ENCODE results near the gene HLCS.

The HLCS gene

DNA sequence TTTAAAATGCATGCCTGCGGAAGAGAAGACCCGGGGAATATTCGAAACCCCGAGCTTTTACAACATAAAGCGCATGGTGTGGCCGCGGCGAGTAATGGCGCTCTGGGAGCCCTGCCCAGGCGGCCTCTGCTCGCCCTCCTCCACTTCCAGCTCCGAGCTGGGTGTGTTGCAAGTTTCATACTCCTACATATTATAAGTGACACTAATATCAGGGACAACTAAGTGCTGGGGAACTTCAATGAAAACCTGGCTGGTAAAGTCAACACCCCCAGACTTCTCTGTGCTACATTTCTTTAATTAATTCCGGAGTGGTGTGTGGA is 255.8 kb downstream of the HLCS start:
- H3K79me2 ChIP-seq (ENCODE audit: insufficient read depth, low read length) = no peaks in the 10 kb centered on the region
- TF ChIP-seq EZH2phosphoT487 (IDR thresholded peaks at IDR 0.05; ENCODE audit: borderline replicate concordance) = no peak
- TF ChIP-seq, protein P1, sequence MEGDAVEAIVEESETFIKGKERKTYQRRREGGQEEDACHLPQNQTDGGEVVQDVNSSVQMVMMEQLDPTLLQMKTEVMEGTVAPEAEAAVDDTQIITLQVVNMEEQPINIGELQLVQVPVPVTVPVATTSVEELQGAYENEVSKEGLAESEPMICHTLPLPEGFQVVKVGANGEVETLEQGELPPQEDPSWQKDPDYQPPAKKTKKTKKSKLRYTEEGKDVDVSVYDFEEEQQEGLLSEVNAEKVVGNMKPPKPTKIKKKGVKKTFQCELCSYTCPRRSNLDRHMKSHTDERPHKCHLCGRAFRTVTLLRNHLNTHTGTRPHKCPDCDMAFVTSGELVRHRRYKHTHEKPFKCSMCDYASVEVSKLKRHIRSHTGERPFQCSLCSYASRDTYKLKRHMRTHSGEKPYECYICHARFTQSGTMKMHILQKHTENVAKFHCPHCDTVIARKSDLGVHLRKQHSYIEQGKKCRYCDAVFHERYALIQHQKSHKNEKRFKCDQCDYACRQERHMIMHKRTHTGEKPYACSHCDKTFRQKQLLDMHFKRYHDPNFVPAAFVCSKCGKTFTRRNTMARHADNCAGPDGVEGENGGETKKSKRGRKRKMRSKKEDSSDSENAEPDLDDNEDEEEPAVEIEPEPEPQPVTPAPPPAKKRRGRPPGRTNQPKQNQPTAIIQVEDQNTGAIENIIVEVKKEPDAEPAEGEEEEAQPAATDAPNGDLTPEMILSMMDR (conservative IDR thresholded peaks at IDR 0.05; ENCODE audit: low read length) = no peak
- H3K4me2 ChIP-seq (ENCODE audit: low read depth, low read length, poor library complexity, severe bottlenecking) = no peak overlapping the region
- no peaks in the 10 kb centered on the region for H3K36me3 ChIP-seq (ENCODE audit: insufficient read depth, low read length)
- H3K27me3 ChIP-seq (ENCODE audit: insufficient read depth, low read length, poor library complexity, severe bottlenecking) = no peaks in the 10 kb centered on the region
- no peak overlapping the region for H3K4me3 ChIP-seq (ENCODE audit: low read length, poor library complexity, severe bottlenecking)
- no peaks in the 10 kb centered on the region for H4K20me1 ChIP-seq (ENCODE audit: insufficient read depth, low read length, poor library complexity, severe bottlenecking)
- H3F3A ChIP-seq (ENCODE audit: low read depth) = no peaks in the 10 kb centered on the region
- H3K9ac ChIP-seq (ENCODE audit: low read depth, low read length, poor library complexity, severe bottlenecking) = no peak overlapping the region
- H3K4me1 ChIP-seq (ENCODE audit: insufficient read depth, low read length, poor library complexity, severe bottlenecking) = peaks cover 15% of the 10 kb centered on the region
- no peak overlapping the region for H2AFZ ChIP-seq (ENCODE audit: low read length)
- no peaks in the 10 kb centered on the region for H3K9me2 ChIP-seq (replicated peaks; ENCODE audit: low read depth, low read length)
- H3K9me3 ChIP-seq (ENCODE audit: insufficient read depth, low read depth, low read length) = no peaks in the 10 kb centered on the region

DNA sequence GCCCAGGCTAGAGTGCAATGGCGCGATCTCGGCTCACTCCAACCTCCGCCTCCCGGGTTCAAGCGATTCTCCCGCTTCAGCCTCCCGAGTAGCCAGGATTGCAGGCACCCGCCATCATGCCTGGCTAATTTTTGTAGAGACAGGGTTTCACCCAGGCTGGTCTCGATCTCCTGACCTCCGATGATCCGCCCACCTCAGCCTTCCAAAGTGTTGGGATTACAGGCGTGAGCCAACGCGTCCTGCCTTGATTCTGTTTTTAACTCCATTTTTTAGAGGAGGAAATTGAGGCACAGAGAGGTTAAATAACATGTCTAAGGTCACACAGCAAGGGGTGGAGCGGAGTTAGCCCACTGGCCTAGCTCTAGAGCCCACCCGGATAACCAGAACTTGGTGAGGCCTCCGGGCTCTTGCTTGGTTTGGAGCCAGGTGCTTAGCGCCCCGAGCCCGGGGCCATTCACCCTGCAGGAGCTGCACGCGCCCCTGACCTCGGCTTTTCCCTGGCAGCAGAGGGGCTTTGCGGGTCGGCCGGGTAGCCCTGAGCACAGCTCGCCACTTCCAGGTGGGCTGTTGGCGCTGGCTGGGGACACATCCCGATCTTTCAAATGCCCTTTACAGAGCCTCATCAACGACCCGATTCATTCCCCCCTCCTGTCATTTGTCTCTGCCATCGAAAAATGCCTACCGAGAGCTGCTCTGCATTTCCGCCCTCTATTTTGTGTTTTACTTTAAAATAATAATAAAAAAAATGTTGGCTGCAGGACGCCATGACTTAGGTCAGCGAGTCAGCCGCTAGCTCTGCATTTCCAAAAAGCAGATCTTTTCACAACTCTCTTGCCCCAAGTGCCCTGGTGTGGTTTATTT is 256.4 kb downstream of the HLCS start:
- H3K27me3 ChIP-seq (ENCODE audit: insufficient read depth, low read length, poor library complexity, severe bottlenecking) = no peaks in the 10 kb centered on the region
- TF ChIP-seq EZH2phosphoT487 (IDR thresholded peaks at IDR 0.05; ENCODE audit: borderline replicate concordance) = no peak
- TF ChIP-seq, protein P1 (conservative IDR thresholded peaks at IDR 0.05; ENCODE audit: low read length) = no peak
- H3K9ac ChIP-seq (ENCODE audit: low read depth, low read length, poor library complexity, severe bottlenecking) = no peak overlapping the region
- no peaks in the 10 kb centered on the region for H3K36me3 ChIP-seq (ENCODE audit: insufficient read depth, low read length)
- no peaks in the 10 kb centered on the region for H3F3A ChIP-seq (ENCODE audit: low read depth)
- H3K9me3 ChIP-seq (ENCODE audit: insufficient read depth, low read depth, low read length) = no peaks in the 10 kb centered on the region
- H3K4me2 ChIP-seq (ENCODE audit: low read depth, low read length, poor library complexity, severe bottlenecking) = no peak overlapping the region
- H3K4me1 ChIP-seq (ENCODE audit: insufficient read depth, low read length, poor library complexity, severe bottlenecking) = peaks cover 20% of the 10 kb centered on the region
- H3K4me3 ChIP-seq (ENCODE audit: low read length, poor library complexity, severe bottlenecking) = no peak overlapping the region
- H3K79me2 ChIP-seq (ENCODE audit: insufficient read depth, low read length) = no peaks in the 10 kb centered on the region
- no peak overlapping the region for H2AFZ ChIP-seq (ENCODE audit: low read length)
- no peaks in the 10 kb centered on the region for H4K20me1 ChIP-seq (ENCODE audit: insufficient read depth, low read length, poor library complexity, severe bottlenecking)
- no peaks in the 10 kb centered on the region for H3K9me2 ChIP-seq (replicated peaks; ENCODE audit: low read depth, low read length)

DNA sequence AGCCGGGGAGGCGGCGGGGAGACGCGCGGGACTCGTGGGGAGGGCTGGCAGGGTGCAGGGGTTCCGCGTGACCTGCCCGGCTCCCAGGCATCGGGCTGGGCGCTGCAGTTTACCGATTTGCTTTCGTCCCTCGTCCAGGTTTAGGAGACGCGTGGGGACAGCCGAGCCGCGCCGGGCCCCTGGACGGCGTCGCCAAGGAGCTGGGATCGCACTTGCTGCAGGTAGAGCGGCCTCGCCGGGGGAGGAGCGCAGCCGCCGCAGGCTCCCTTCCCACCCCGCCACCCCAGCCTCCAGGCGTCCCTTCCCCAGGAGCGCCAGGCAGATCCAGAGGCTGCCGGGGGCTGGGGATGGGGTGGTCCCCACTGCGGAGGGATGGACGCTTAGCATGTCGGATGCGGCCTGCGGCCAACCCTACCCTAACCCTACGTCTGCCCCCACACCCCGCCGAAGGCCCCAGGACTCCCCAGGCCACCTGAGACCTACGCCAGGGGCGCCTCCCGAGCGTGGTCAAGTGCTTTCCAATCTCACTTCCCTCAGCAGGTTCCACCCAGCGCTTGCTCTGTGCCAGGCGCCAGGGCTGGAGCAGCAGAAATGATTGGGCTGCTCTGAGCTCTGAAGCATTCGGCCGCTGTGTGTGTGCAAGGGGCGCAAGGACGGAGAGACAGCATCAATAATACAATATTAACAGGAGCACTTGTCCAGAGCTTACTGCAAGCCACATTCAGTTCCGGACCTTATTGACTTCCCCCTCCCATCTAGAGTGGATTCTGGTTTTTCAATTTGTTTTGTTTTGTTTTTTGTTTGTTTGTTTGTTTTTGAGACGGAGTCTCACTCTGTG is 257.2 kb downstream of the HLCS start:
- Histone ChIP-seq H3K9me2 (replicated peaks; ENCODE audit: low read depth, low read length) (no peaks in the 10 kb centered on the region), H3K27me3 (ENCODE audit: insufficient read depth, low read length, poor library complexity, severe bottlenecking) (no peaks in the 10 kb centered on the region), H3K9me3 (ENCODE audit: insufficient read depth, low read depth, low read length) (no peaks in the 10 kb centered on the region), H3K4me2 (ENCODE audit: low read depth, low read length, poor library complexity, severe bottlenecking) (no peak overlapping the region), H3K4me1 (ENCODE audit: insufficient read depth, low read length, poor library complexity, severe bottlenecking) (peaks cover 20% of the 10 kb centered on the region), H3F3A (ENCODE audit: low read depth) (no peaks in the 10 kb centered on the region), H3K9ac (ENCODE audit: low read depth, low read length, poor library complexity, severe bottlenecking) (no peak overlapping the region), H4K20me1 (ENCODE audit: insufficient read depth, low read length, poor library complexity, severe bottlenecking) (no peaks in the 10 kb centered on the region), H3K79me2 (ENCODE audit: insufficient read depth, low read length) (no peaks in the 10 kb centered on the region), H2AFZ (ENCODE audit: low read length) (no peak overlapping the region), H3K4me3 (ENCODE audit: low read length, poor library complexity, severe bottlenecking) (no peak overlapping the region), H3K36me3 (ENCODE audit: insufficient read depth, low read length) (no peaks in the 10 kb centered on the region)
- TF ChIP-seq, protein P1 (conservative IDR thresholded peaks at IDR 0.05; ENCODE audit: low read length) = no peak
- no peak for TF ChIP-seq EZH2phosphoT487 (IDR thresholded peaks at IDR 0.05; ENCODE audit: borderline replicate concordance)

Data from Loucy (cell line).